ENCODE measurements around the gene PAK1. TPM values are rescaled to one million over a fixed set of nuclear protein-coding genes. Genes with fewer than 3 reads are reported as not detected.

The PAK1 gene
- total and polyA plus RNA-seq, 2 donors (not counting 3 experiments of a cell fraction or from before 2014, with no cell fraction given) = 5.6 to 12.9 TPM

DNA sequence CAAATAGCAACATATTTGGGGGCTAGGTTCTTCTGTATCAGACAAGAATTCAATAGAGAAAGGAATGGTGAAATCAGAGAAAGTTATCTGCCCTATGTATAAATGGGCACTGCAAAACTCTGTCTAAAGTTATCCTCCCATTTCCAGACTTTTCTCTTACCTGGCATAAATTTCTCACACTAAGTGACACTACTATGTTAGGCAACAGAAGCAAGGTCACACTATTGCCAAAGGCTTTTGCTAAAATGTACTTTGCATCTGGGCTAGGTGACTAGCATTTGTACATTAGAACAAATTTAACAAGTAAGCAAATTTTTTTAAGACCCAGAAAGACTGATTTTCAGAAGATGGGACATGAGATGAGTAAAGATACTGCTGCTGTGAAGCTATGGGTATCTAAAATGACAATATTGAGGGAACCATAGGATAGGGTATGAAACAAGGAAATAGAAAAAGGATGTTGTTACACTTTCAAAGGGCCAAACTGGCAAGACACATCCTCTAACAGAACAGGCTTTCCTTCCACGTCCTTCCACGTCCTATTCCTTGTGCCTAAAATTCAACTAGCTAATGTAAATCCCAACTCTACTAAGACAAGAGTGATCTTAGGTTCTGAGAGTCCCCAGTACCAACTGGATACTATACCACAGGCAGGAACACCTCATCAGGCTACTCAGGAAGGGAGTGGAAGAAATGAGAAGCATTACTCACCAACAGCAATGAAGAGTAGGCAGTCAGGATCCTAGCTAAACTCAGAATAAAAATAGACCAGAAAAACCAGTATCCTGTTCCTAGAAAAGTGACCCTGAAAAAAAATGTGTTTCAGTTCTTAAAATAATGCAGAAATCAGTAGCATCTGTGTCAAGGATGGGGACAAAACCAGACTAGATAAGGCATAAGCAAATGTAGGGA is 195.0 kb downstream of the PAK1 start:
- no peaks in the 10 kb centered on the region for H3K9me1 ChIP-seq (replicated peaks; ENCODE audit: control insufficient read depth, extremely low read depth, insufficient read depth, low read length)
- no peaks in the 10 kb centered on the region for H3K4me1 ChIP-seq (ENCODE audit: control insufficient read depth, extremely low read depth, insufficient read depth, low read length)
- no peak overlapping the region for H3K9ac ChIP-seq (replicated peaks; ENCODE audit: extremely low read depth, insufficient read depth, low read length)
- no TSS peak for BruUV-seq (replicated peaks)
- TF ChIP-seq JUN (IDR thresholded peaks at IDR 0.05; ENCODE audit: borderline replicate concordance, insufficient read depth, insufficient read length, low read depth) = no peak
- TF ChIP-seq, protein P1, sequence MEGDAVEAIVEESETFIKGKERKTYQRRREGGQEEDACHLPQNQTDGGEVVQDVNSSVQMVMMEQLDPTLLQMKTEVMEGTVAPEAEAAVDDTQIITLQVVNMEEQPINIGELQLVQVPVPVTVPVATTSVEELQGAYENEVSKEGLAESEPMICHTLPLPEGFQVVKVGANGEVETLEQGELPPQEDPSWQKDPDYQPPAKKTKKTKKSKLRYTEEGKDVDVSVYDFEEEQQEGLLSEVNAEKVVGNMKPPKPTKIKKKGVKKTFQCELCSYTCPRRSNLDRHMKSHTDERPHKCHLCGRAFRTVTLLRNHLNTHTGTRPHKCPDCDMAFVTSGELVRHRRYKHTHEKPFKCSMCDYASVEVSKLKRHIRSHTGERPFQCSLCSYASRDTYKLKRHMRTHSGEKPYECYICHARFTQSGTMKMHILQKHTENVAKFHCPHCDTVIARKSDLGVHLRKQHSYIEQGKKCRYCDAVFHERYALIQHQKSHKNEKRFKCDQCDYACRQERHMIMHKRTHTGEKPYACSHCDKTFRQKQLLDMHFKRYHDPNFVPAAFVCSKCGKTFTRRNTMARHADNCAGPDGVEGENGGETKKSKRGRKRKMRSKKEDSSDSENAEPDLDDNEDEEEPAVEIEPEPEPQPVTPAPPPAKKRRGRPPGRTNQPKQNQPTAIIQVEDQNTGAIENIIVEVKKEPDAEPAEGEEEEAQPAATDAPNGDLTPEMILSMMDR (IDR thresholded peaks at IDR 0.05; ENCODE audit: extremely low read depth in 1 of 2, insufficient read depth in 1 of 2, low read depth in 1 of 2, low read length in 2 of 2) = no peak
- no peak for TF ChIP-seq GATA2 (IDR thresholded peaks at IDR 0.05; ENCODE audit: insufficient read depth, insufficient read length, low read depth, low read length)
- TF ChIP-seq MYC (IDR thresholded peaks at IDR 0.05; ENCODE audit: low read depth, low read length) = no peak
- no peak for TF ChIP-seq POLR2AphosphoS5 (IDR thresholded peaks at IDR 0.05; ENCODE audit: insufficient read depth, low read depth, low read length)
- TF ChIP-seq EZH2 (IDR thresholded peaks at IDR 0.05; ENCODE audit: borderline replicate concordance, low read depth, low read length, severe bottlenecking) = no peak
- TF ChIP-seq FOS (IDR thresholded peaks at IDR 0.05; ENCODE audit: borderline replicate concordance, insufficient read depth, low read length) = no peak
- TF ChIP-seq POLR2A (IDR thresholded peaks at IDR 0.05; ENCODE audit: low read depth, low read length) = no peak
- TF ChIP-seq, protein P2, sequence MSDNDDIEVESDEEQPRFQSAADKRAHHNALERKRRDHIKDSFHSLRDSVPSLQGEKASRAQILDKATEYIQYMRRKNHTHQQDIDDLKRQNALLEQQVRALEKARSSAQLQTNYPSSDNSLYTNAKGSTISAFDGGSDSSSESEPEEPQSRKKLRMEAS (IDR thresholded peaks at IDR 0.05; ENCODE audit: insufficient read depth, insufficient read length) = no peak
- no peak overlapping the region for H3K4me2 ChIP-seq (ENCODE audit: insufficient read depth, low read length)
- no peaks in the 10 kb centered on the region for H4K20me1 ChIP-seq (replicated peaks; ENCODE audit: control insufficient read depth, extremely low read depth, insufficient read depth, low read length)
- H3K79me2 ChIP-seq (ENCODE audit: control insufficient read depth, insufficient read depth, low read length) = no peaks in the 10 kb centered on the region
- H3K4me3 ChIP-seq (replicated peaks in 1 of 3; ENCODE audit: insufficient read depth in 1 of 3, low read depth in 1 of 3, low read length in 3 of 3) = no peak overlapping the region
- no peak for FAIRE-seq
- H3K27me3 ChIP-seq (ENCODE audit: control insufficient read depth in 2 of 2, insufficient read depth in 2 of 2, low read length in 2 of 2) = peaks cover 0 to 2% of the 10 kb centered on the region in 2 experiments
- no peaks in the 10 kb centered on the region for H3K9me3 ChIP-seq (replicated peaks; ENCODE audit: control insufficient read depth, insufficient read depth, low read length)
- ChIA-PET POLR2A (no interaction called here), CTCF (interaction anchor here (1.3 kb wide), 1 partner anchor 9 kb away, joined by 3 read pairs; no protein-coding TSS in a partner anchor)
- H3K36me3 ChIP-seq (ENCODE audit: control insufficient read depth in 2 of 2, extremely low read depth in 1 of 2, insufficient read depth in 2 of 2, low read length in 2 of 2) = no peaks in the 10 kb centered on the region
- dilution Hi-C loops (cut with MboI; ENCODE audit: extremely low pct_ligation_motif_present, low sequenced_read_pairs) = no loop called here
- intact Hi-C loops (cut with micrococcal nuclease) = no loop called here
- DNase-seq (ENCODE audit: low read depth, low spot score) = no peak
- H2AFZ ChIP-seq (ENCODE audit: low read depth, low read length) = no peak overlapping the region
- H3K27ac ChIP-seq (ENCODE audit: insufficient read depth, low read depth, low read length) = no peak overlapping the region

All from endothelial cell of umbilical vein (primary cell).